ENCODE results near the gene GUK1. TPM values are rescaled to one million over a fixed set of nuclear protein-coding genes. Genes with fewer than 3 reads are reported as not detected.
A peak's percentile ranks its signal among the peaks of the same experiment; 100 is the strongest.
"Not testable (repeated sequence)": the region's sequence is repeated elsewhere in the genome, so short reads cannot be mapped to it uniquely, and the experiment has no call there.

Gene GUK1
- total RNA-seq, 1 experiment from 2014 or later, result 268 TPM

DNA sequence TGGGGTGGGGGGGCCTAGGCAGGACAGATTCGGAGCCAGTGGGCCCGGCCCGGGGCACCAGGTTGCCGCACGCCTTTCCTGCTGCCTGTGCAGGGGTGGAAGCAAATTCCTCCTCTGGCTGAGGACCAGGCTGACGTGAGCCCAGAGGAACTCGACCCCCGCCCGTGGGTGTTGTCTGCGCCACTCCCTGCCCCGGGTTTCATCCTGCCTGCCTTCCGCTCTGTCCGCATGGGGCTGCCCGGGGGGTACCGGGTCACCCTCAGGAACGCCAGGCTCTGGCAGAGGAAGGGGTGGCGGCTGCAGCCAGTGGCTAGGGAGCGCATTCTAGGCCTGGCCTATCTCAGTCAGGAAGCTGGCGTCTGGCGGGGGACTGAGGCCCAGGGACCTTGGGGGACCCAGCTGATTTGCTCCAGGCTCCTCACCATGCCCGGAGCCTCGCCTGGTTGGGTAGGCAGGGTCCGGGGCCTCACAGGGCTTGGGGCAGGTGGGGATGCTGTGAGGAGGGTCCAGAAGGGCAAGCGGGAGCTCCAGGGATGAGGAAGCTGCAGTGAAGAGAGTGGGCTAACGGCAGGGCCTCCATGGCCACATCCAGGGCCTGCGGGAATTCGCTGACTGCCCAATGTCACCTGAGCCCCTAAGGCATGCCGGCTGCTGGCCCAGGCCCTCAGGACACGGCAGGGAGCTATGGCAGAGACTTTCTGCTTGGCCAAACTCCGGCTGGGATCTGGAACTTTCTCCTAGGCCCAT lies 23.1 kb downstream of the GUK1 start:
- peak; percentile 86 for DNase-seq (ENCODE audit: low read depth)

DNA sequence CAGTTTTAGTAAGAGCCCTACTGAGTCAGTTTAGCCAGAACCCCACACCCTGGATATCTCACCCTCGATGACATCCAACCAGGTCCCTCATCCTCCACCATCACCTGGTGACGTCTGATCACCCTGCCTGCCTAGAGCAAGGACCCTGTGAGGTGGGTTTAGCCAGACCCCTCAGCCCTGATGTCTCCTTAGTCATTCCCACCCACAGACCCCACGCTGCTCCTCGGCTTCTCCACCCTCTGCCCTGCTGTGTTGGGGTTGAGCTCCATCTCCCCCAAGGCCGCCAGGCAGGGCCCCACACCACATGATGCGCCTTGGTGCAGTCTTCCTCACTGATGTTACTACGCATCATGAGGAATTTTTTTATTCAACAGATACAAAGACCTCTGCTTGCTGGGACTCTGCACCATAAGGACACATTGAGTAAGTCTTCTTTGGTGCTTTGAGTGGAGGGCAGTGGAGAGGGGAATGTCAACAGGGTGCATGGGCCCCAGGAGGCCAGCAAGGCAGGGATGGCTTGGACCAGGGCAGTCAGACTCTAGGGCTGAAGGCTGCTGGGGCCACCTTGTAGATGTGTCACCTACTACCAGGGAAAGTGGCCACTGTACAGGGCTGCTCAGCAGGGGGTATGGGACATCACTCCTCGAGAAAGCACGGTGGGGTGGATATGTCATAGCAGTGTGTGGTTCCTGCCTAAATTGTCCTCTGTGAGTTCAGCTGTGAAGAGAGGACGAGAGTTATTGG lies 23.9 kb downstream of the GUK1 start:
- DNase-seq (ENCODE audit: low read depth), result no peak

DNA sequence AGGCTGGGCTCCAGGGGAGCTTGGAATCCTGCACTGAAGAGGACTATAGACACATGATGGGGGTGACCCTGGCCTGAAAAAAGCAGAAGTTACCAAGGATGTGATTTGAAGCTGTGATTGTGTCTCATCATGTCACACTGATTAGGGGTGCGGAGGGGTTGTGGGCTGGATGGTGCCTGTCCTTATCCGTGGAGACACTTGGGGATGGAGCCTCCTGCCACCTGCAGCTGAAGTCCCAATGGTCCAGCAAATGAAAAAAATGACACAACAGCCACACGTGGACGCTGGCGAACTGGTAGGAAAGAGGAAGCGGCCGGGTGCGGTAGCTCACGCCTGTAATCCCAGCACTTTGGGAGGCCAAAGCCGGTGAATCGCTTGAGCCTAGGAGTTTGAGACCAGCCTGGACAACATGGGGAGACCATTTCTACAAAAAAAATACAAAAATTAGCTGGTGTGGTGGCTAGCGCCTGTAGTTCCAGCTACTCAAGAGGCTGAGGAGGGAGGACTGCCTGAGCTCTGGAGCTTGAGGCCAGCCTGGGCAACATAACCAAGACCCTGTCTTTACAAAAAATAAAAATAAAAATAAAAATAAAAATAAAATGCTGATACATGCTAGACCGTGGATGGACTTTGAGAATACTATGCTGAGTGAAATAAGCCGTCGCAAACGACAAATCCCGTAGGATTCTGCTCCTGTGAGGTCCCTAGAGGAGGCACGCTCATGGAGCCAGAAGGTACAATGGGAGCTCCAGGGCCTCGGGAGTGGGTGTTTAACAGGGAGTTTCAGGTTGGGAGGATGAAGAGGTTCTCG lies 24.7 kb downstream of the GUK1 start:
- DNase-seq (ENCODE audit: low read depth), result no peak

DNA sequence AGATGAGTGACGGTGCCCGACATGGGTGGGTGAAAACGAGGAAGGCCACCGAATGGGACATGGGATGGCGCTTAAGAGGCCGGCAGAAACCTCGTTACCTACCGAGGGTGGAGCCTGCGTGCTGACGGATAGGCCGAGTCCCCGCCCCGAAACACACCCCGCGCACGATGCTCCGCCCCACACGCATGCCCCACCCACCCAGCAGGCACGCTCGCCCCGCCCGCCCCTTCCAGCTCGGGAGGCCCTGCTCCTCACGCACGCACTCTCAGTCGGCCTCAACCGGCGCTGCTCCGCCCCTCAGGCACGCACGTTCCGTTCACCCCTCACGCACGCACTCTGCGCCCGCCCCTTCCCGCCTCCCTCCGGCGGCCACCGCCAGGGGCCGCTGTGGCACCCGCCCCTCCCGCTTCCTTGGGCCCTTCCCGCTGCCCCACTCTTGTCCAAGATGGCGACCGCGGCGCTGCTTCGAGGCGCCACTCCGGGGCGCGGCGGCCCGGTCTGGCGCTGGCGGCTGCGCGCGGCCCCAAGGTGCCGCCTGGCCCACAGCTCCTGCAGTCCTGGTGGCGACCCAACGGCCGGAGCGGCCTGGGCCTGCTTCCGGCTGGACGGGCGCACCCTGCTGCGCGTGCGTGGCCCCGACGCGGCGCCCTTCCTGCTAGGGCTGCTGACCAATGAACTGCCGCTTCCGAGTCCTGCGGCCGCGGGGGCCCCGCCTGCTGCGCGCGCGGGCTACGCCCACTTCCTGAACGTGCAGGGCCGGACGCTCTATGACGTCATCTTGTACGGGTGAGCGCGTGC lies 25.5 kb downstream of the GUK1 start, which contains the start of gene IBA57:
Gene IBA57 (plus strand): TSS at position 433 of the 798 bp plus-strand sequence. CDS start 13 bp downstream, at position 446.
- peak; percentile 100 for DNase-seq (ENCODE audit: low read depth)

DNA sequence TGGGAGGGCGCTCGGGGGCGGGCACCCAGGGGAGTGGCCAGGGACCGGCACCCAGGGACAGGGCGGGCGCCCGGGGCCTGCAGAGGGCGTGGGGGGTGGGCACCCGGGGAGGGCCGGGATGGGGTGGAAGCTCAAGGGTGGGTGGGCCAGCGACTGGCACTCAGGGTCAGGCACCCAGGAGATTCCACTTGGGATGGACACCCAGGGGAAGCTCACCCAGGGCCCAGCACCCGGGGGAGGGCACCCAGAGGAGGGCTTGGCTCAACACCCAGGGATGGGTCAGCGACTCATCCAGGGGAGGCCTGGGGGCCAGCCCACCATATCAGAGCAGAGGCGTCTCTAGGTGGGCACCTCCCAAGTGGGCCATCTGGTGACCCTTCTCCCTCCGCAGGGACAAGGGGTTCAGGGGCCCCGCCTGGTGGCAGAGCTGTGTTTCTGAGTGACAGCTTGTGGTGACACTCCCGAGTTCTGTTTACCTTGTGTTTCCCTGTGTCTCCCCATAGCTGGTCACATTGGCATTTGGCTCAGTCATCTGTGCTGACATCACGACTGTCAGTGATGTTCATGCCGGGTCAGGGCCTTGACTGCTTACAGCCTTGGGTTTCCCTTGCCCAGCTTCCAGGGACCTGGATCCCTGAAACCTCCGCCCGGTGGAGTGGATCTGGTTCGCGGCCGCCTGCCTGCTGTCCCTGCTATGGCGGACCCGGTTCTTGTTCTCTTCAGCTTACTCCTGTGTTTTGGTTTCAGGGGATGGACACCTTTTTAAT lies 26.3 kb downstream of the GUK1 start:
- DNase-seq (ENCODE audit: low read depth), result peak; percentile 61

DNA sequence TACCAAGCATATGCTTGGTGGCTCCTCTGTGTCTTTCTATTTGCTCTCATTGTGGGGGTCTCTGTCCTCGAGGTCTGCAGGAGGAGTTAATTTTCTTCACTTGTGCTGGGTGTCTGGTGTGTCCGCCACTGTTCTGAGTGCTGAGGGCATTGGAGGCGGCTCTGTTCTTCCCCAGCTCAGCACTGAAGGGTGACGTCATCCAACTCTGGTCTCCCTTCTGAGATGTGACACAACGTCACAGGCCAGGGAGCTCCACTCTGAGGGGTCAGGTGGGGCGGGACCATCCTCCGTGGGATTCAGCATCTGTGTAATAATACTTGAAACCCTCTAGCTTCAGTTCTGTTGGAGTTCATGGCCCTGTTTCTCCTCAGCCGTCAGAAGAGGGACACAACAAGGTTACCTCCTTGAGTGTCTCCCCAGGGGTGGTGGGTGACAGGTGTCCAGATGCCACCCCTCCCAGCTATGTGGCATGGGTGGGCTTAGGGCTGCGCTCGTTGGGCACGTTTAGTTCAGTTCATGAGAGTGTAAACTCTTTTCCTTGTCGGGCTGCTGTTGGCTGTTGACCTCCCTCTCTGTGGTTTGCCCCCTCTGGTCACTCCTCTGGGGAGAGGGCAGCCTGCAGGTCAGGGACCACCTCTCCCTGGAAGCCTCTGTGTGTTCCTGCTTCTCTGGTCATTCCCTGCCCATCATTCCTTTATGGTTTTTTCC lies 28.6 kb downstream of the GUK1 start:
- DNase-seq (ENCODE audit: low read depth), result no peak

DNA sequence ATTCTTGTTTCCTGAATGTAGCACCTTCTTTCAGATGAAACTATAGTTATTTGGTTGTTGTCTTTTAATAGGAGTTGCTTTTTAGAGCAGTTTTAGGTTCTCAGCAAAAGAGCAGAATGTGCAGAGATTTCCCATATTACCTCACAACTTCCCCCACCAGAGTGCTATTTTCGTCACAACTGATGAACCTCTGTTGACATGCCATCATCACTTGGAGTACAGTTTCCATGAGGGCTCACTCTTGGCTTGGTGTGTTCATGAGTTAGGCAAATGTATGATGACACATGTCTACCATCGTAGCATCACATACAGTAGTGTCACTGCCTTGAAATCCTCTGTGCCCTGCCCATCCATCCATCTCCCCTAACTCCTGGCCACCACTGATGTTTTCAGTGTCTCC lies 29.3 kb downstream of the GUK1 start:
- DNase-seq (ENCODE audit: low read depth), result no peak

DNA sequence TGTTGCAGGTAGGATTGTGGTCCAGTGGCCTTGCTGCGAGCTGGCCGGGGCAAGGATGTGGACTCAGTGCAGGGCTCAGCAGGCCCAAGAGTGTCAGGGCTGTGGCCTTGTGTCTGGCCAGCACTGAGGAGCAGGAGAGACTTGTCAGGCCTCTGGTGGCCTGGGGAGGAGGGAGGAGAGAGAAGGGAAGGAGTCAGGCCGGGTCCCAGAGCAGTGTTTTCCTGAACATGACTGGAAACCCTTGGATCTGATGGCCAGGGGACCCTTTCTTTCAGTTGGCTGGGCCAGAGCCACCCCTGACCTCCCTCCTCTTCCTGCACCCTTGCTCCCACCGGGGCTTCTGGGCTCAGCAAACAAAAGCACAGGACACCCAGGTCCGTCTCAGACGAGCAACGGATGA lies 30.6 kb downstream of the GUK1 start:
- DNase-seq (ENCODE audit: low read depth), result no peak

DNA sequence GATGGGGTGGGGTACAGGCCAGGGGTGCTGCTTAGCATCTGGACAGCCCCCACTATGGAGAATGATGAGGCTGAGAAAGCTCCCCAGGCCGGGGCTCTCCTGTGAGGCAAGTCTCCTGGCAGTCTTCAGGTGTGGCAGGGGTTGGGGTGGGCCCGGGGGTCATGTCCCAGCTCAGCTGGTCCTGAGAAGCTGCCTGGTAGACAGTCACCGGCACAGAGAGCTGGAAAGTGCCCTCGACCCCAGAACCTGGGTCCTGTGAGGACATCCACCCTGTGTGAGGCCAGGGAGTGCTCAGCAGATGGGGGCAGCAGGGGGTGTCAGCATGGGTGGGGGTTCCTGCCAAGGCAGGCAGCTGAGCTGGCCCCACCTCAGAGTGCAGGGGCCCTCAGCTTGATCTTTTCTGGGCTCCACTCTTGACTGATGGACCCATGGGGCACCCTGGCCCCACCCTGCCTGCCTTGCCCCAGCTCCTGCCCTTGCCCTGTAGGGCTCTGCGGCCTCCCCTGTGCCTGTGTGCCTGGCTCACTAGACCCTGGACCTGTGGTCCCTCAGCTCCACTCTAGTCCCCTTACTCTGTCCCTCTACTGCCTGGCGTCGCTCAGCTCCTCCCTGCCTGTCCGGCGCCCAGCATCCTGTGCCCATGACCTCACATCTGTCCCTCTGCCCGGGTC lies 31.3 kb downstream of the GUK1 start:
- no peak for DNase-seq (ENCODE audit: low read depth)

DNA sequence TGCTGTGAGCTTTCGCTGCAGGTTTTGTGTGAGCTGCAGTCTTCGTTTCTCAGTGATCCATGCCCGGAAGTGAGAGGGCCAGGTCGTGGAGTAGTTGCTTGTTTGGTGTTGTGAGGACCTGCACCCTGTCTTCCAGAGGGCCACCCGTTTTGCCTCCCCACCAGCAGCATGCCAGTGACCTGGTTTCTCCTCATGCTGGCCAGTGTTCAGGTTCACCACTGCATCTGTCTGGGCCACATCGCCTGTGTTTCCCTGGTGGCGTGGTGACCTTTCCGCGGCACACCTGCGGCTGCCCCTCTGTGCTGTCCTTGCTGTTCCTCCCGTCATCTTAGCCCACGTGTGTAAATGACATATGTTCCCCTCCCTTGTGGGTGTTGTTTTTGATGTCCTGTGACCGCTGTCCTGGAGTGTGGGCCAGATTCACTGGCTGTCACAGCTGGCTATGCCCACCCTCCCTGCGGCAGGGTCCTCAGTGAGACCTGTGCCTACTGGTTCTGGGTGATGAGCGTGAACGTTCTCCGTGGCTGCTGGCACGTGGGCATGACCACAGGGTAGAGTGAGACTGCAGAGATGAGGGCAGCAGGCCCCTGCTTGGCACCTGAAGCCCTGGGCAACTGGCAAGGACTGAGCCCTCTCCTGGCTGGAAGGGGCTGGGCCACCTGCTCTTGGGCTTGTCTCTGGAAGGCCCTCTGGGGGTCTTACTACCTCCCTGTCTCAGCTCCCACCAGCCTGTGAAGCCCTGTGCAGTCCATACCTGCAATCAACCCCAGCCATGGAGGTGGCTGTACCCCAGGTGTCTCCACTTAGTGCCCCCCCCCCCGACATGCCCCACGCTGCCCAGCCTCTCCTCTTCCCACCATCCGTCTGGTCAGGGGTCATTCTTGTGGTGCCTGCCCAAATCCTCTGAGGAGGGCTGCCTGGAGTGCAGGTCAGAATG lies 32.8 kb downstream of the GUK1 start:
- DNase-seq (ENCODE audit: low read depth), result no peak

DNA sequence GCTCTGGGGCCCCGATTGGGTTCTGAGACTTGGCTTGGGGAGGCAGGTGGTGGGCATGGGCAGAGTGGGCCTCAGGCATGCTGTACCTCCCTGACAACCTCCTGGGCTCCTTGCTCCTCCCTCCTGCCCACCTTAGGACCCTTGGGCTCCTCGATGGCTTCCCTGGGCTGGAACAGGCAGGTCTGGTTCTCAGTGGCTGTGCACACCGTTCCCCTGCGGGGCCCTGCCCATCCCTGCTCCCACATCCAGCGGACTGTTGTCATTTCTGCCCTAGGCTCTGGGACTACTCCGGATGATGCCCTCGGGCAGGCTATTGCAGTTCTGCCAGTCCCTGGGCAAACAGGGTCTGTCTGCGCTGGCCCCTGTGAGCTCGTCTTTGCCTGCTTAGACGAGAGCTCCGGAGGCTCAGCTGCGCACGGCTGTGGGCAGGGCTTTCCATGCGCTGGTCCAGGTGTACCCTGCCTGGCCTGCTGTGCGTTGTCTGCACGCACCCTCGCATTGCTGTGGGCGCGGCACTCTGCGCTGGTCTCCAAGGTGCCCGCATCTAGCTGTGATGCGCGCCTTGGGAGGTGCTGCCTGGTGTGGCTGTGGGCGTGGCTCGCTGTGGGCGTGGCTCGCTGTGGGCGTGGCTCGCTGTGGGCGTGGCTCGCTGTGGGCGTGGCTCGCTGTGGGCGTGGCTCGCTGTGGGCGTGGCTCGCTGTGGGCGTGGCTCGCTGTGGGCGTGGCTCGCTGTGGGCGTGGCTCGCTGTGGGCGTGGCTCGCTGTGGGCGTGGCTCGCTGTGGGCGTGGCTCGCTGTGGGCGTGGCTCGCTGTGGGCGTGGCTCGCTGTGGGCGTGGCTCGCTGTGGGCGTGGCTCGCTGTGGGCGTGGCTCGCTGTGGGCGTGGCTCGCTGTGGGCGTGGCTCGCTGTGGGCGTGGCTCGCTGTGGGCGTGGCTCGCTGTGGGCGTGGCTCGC lies 33.7 kb downstream of the GUK1 start:
- not testable (repeated sequence) for DNase-seq (ENCODE audit: low read depth)

DNA sequence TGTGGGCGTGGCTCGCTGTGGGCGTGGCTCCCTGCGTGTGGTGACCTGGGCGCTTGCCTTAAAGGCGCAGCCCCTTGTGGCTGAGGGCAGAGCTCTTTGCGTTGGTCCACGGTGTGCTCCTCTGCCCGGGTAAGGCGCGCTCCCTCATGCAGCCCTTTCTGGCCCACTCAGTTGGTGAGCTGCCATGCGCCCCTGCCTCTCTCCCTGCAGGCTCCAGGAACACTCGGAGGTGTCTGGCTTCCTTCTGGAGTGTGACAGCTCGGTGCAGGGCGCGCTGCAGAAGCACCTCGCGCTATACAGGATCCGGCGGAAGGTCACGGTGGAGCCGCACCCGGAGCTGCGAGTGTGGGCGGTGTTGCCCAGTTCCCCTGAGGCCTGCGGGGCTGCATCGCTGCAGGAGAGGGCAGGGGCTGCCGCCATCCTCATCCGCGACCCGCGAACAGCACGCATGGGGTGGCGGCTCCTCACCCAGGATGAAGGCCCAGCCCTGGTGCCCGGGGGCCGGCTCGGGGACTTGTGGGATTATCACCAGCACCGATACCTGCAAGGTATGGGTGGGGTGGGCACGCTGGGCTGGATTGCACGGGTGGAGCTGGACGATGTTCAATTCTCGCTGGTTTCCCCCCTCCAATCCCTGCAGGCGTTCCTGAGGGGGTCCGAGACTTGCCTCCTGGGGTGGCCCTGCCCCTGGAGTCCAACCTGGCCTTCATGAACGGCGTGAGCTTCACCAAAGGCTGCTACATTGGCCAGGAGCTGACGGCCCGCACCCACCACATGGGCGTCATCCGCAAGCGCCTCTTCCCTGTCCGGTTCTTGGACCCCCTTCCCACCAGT lies 34.6 kb downstream of the GUK1 start:
- DNase-seq (ENCODE audit: low read depth), result no peak

DNA sequence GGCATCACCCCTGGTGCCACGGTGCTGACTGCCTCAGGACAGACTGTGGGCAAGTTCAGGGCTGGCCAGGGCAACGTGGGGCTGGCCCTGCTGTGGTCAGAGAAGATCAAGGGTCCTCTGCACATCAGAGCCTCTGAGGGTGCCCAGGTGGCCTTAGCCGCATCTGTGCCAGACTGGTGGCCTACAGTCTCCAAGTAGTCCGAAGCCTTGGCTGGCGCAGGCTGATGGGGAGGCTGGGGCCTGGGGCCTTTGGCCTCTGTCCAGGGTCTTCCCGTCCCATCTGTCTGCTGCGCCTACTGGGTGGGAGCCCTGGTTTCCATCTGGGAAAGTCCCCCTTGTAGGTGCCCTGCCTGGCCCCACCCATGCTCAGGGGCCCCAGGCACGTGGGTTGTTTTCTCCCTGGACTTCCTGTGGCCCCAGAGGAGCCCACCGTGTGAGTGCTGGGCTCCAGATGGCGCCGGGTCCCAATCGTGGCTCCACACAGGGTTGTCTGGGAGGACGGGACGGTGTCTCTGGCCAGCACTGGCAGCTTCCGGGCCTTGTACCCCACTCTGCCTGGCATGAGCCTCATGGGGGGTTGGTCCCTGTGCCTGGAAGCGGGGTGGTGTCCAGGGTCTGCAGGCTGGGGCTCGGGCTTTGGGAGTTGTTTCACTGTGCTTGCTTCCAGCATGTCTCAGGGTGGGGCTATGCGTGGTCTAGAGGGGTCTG lies 35.4 kb downstream of the GUK1 start:
- no peak for DNase-seq (ENCODE audit: low read depth)

DNA sequence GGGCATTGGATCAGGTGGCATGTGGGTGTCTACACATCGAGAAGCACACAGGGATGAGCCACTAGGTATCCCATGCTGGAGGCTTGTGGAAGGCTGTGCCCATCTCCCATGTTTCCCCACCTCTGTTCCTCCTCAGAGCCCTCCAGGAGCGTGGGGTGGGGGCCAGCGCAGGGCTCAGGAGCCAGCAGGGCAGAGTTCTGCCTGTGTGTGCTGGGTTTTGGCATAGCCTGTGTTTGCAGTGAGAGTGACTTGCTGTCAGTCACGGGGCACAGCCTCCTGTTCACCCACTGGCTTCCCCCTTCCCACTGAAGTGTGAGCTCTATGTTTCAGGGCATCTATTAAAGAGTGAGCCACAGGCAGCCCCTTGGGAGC lies 35.9 kb downstream of the GUK1 start:
- no peak for DNase-seq (ENCODE audit: low read depth)

DNA sequence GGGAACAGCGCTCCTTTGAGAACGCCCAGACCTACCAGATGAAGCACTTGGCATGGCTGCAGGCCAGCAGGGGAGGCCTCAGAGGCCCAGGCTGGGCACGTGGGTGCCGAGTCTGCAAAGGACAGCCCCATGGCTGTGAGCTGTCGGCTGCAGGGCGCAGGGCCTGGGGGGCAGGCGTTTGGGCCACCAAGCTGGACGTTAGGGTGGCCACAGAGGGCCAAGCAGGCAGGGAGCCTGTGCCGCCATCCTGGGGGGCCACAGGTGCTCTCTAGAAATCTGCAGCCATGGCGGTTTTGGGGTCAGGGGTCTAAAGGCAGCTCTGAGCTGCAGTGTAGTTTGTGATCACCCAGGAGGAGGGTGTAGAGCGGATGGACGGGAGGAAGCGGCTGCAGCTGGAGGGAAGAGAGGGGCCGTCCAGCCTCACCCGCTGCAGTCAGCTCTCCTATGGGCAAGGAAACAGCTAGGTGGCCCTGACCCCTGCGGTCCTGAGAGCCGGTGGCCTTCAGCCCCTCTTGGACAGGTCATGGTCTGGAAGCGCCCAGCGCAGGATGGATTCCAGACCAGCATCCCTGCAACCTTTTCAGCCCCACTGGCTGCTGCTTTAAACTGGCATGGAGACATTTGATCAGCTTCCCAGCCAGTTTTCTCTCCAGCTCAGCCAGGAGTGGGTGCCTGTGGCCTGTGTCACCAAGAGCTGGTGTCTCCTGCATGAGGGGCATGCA lies 36.5 kb downstream of the GUK1 start:
- no peak for DNase-seq (ENCODE audit: low read depth)

All from Daoy (cell line).